Measurements from ENCODE around the gene VPS18.

The VPS18 gene

DNA sequence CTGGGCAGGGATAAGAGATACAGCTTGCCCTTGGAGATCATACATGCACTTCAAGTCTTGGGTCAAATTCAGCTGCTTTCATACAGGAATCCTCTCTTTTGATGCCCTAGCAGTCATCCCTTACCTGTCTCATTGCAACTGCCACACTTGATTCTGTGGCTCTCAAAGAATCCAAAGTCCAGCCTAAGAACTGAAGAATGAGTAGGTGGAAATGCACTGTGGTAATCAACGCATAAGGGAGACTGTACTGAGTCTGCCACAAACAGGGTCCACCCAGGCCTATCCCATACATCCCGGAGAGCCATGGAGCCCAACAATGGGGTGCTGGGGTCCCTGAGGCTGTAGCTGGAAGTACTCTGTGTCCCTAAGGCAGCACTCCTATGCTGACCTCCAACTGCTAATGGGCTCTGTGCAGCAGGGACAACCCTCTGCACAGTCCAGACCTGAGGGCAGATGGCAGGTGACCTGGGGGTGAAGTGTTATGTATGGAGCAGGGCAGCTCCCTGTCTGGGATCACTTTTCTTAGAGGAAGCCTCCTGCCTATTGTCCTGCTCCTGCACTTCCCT is 1.7 kb upstream of the VPS18 start:
- no peak overlapping the region for H3K4me3 Mint-ChIP-seq
- H3K36me3 Mint-ChIP-seq (ENCODE audit: low read depth), result peaks cover 17% of the 10 kb centered on the region
- H3K4me1 Mint-ChIP-seq, result peaks cover 20% of the 10 kb centered on the region
- DNase-seq, result no peak
- TF ChIP-seq, protein P1, sequence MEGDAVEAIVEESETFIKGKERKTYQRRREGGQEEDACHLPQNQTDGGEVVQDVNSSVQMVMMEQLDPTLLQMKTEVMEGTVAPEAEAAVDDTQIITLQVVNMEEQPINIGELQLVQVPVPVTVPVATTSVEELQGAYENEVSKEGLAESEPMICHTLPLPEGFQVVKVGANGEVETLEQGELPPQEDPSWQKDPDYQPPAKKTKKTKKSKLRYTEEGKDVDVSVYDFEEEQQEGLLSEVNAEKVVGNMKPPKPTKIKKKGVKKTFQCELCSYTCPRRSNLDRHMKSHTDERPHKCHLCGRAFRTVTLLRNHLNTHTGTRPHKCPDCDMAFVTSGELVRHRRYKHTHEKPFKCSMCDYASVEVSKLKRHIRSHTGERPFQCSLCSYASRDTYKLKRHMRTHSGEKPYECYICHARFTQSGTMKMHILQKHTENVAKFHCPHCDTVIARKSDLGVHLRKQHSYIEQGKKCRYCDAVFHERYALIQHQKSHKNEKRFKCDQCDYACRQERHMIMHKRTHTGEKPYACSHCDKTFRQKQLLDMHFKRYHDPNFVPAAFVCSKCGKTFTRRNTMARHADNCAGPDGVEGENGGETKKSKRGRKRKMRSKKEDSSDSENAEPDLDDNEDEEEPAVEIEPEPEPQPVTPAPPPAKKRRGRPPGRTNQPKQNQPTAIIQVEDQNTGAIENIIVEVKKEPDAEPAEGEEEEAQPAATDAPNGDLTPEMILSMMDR (IDR thresholded peaks at IDR 0.05), result no peak
- H3K27me3 Mint-ChIP-seq (ENCODE audit: low read depth, poor library complexity), result peaks cover 23% of the 10 kb centered on the region
- H3K27ac Mint-ChIP-seq, result no peak overlapping the region
- H3K9me3 Mint-ChIP-seq, result no peaks in the 10 kb centered on the region

DNA sequence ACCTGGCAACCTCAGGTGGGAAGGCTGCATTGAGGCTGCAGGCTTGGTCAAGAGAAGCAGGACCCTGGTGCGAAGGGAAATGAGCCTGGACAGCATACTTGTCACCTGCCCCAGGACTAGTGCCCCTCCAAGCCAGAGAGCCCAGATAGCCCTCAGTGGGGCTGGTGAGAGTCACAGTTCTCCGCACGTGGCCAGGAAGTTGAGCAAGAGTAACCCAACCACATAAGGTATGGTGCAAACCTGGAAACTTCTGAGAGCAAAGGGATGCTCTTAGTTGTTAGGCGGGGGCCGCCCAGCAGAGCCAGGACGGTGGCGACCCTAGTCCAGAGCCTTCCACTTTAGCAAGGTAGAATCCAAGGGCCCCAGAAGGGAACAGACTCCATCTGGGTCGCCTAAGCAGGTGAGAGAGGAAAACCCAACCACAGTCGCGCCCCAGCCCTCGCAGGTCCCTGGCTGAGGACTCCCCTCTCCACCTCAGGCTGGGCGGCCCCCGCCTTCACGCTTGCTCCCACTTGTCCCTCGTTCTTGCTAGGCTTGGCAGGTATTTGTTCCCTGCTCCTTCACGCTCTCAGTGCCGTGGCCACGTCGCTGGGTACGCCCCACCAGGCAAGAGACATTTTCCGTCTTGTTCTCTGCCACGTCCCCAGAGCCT is 1.1 kb upstream of the VPS18 start:
- Mint-ChIP-seq H3K27me3 (ENCODE audit: low read depth, poor library complexity) (peaks cover 23% of the 10 kb centered on the region), H3K9me3 (no peaks in the 10 kb centered on the region), H3K27ac (no peak overlapping the region), H3K36me3 (ENCODE audit: low read depth) (peaks cover 23% of the 10 kb centered on the region), H3K4me3 (peak overlapping the region; percentile 95), H3K4me1 (peaks cover 20% of the 10 kb centered on the region)
- TF ChIP-seq, protein P1 (IDR thresholded peaks at IDR 0.05), result no peak
- no peak for DNase-seq

DNA sequence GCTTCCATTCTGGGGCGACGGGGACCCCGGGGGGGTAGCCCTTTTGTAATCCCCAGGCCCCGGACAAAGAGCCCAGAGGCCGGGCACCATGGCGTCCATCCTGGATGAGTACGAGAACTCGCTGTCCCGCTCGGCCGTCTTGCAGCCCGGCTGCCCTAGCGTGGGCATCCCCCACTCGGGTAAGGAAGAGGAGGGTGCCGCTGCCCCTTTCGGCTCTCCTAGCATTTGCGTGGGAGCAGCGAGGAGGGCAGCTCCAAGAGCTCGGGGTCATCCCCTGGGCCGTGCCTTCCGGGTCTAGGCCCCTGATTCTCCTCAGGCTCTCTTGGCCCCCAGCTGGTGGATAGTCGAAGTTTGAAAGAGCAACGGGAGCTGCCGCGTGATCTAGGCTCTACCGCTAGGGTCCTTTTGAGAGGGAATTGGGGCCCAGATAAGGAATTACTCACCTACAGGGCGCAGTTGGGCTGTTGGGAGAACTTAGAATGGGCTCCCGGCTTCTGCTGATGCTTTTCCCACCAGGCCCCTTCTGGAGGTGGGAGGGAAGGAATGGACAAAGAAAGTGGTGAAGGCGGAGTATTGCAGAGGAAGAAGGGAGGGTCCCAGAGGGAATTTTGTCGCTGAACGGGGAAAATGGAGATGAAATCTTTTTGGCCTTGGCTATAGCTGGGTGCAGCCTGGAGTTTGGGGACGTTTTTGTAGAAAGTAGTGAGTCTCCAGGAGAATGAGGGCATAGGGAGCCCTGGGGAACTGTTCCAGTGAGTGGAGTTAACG is 615 bp downstream of the VPS18 start:
- Mint-ChIP-seq H3K4me3 (peak overlapping the region; percentile 95), H3K36me3 (ENCODE audit: low read depth) (peaks cover 31% of the 10 kb centered on the region), H3K27ac (peak overlapping the region; percentile 98), H3K9me3 (no peaks in the 10 kb centered on the region), H3K27me3 (ENCODE audit: low read depth, poor library complexity) (peaks cover 20% of the 10 kb centered on the region), H3K4me1 (peaks cover 20% of the 10 kb centered on the region)
- TF ChIP-seq, protein P1 (IDR thresholded peaks at IDR 0.05), result peak; percentile 49
- peak; percentile 61 for DNase-seq

DNA sequence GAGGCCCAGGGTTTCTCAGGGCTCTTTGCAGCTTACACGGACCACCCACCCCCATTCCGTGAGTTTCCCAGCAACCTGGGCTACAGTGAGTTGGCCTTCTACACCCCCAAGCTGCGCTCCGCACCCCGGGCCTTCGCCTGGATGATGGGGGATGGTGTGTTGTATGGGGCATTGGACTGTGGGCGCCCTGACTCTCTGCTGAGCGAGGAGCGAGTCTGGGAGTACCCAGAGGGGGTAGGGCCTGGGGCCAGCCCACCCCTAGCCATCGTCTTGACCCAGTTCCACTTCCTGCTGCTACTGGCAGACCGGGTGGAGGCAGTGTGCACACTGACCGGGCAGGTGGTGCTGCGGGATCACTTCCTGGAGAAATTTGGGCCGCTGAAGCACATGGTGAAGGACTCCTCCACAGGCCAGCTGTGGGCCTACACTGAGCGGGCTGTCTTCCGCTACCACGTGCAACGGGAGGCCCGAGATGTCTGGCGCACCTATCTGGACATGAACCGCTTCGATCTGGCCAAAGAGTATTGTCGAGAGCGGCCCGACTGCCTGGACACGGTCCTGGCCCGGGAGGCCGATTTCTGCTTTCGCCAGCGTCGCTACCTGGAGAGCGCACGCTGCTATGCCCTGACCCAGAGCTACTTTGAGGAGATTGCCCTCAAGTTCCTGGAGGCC is 5.4 kb downstream of the VPS18 start:
- no peak overlapping the region for H3K4me3 Mint-ChIP-seq
- H3K27ac Mint-ChIP-seq, result no peak overlapping the region
- peaks cover 46% of the 10 kb centered on the region for H3K36me3 Mint-ChIP-seq (ENCODE audit: low read depth)
- H3K27me3 Mint-ChIP-seq (ENCODE audit: low read depth, poor library complexity), result no peaks in the 10 kb centered on the region
- DNase-seq, result no peak
- H3K4me1 Mint-ChIP-seq, result peaks cover 30% of the 10 kb centered on the region
- no peaks in the 10 kb centered on the region for H3K9me3 Mint-ChIP-seq
- TF ChIP-seq, protein P1 (IDR thresholded peaks at IDR 0.05), result no peak

DNA sequence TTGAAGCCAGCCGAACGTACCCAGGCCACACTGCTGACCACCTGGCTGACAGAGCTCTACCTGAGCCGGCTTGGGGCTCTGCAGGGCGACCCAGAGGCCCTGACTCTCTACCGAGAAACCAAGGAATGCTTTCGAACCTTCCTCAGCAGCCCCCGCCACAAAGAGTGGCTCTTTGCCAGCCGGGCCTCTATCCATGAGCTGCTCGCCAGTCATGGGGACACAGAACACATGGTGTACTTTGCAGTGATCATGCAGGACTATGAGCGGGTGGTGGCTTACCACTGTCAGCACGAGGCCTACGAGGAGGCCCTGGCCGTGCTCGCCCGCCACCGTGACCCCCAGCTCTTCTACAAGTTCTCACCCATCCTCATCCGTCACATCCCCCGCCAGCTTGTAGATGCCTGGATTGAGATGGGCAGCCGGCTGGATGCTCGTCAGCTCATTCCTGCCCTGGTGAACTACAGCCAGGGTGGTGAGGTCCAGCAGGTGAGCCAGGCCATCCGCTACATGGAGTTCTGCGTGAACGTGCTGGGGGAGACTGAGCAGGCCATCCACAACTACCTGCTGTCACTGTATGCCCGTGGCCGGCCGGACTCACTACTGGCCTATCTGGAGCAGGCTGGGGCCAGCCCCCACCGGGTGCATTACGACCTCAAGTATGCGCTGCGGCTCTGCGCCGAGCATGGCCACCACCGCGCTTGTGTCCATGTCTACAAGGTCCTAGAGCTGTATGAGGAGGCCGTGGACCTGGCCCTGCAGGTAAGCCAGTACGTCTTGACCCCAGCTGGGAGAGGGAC is 6.2 kb downstream of the VPS18 start:
- no peaks in the 10 kb centered on the region for H3K9me3 Mint-ChIP-seq
- DNase-seq, result no peak
- H3K27ac Mint-ChIP-seq, result no peak overlapping the region

More for the DNA sequence above, 6.2 kb downstream of the VPS18 start:
- TF ChIP-seq, protein P1 (IDR thresholded peaks at IDR 0.05), result no peak
- Mint-ChIP-seq H3K27me3 (ENCODE audit: low read depth, poor library complexity) (no peaks in the 10 kb centered on the region), H3K4me1 (peaks cover 23% of the 10 kb centered on the region), H3K4me3 (no peak overlapping the region), H3K36me3 (ENCODE audit: low read depth) (peaks cover 46% of the 10 kb centered on the region)
